Trophoblast cell (in vitro differentiated cells and primary cell): ENCODE data around the gene TAGAP.

Experiments
- DNase-seq, 2 donors: peaks; one replicate each; pipeline ENCODE4 v3.0.0-alpha.2; 2016
- H2AFZ ChIP-seq: 2 replicates; pipeline ENCODE4 v1.6.1; 2013; ENCODE audit warnings: low read length, moderate library complexity, mild to moderate bottlenecking; ENCODE audit not compliant: insufficient read depth, poor library complexity
- H2AK5ac ChIP-seq: 2 replicates; pipeline ENCODE4 v1.6.1; 2013; ENCODE audit warnings: mild to moderate bottlenecking, low read length
- H2BK120ac ChIP-seq: 2 replicates; pipeline ENCODE4 v1.6.1; 2013; ENCODE audit warnings: low read length, mild to moderate bottlenecking, moderate library complexity; ENCODE audit not compliant: insufficient read depth, poor library complexity
- H2BK12ac ChIP-seq: 2 replicates; pipeline ENCODE4 v1.6.1; 2013; ENCODE audit warnings: mild to moderate bottlenecking, low read length, moderate library complexity
- H2BK5ac ChIP-seq: 2 replicates; pipeline ENCODE4 v1.6.1; 2013; ENCODE audit warnings: low read length, low read depth, moderate library complexity, mild to moderate bottlenecking; ENCODE audit not compliant: poor library complexity
- H3K14ac ChIP-seq: 2 replicates; pipeline ENCODE4 v1.6.1; 2013; ENCODE audit warnings: mild to moderate bottlenecking, low read length
- H3K18ac ChIP-seq: 2 replicates; pipeline ENCODE4 v1.6.1; 2013; ENCODE audit warnings: mild to moderate bottlenecking, low read length
- H3K23ac ChIP-seq: 2 replicates; pipeline ENCODE4 v1.6.1; 2013; ENCODE audit warnings: low read length
- H3K27ac ChIP-seq: 2 replicates; pipeline ENCODE4 v1.5.1; 2013; ENCODE audit warnings: low read depth, mild to moderate bottlenecking, inconsistent platforms, low read length, moderate library complexity
- H3K27me3 ChIP-seq: 2 replicates; pipeline ENCODE4 v1.6.1; 2013; ENCODE audit warnings: inconsistent platforms, mild to moderate bottlenecking, low read length, moderate library complexity; ENCODE audit not compliant: insufficient read depth
- H3K36me3 ChIP-seq, 2 experiments: 1 replicate in 1 of 2; 2 replicates in 1 of 2; pipeline ENCODE4 v1.6.1; 2013; ENCODE audit warnings: low read length in 2 of 2, mild to moderate bottlenecking in 2 of 2, moderate library complexity in 1 of 2; ENCODE audit not compliant: insufficient read depth in 2 of 2, control insufficient read depth in 1 of 2
- H3K4ac ChIP-seq: 2 replicates; pipeline ENCODE4 v1.6.1; 2013; ENCODE audit warnings: low read depth, mild to moderate bottlenecking, low read length, moderate library complexity
- H3K4me1 ChIP-seq, 2 experiments: 1 replicate in 1 of 2; 2 replicates in 1 of 2; pipeline ENCODE4 v1.6.1; 2013; ENCODE audit warnings: low read length in 2 of 2, mild to moderate bottlenecking in 2 of 2, moderate library complexity in 1 of 2; ENCODE audit not compliant: insufficient read depth in 2 of 2, control insufficient read depth in 1 of 2
- H3K4me2 ChIP-seq: 2 replicates; pipeline ENCODE4 v1.6.1; 2013; ENCODE audit warnings: inconsistent platforms, mild to moderate bottlenecking, low read length, moderate library complexity
- H3K4me3 ChIP-seq: 2 replicates; pipeline ENCODE4 v1.5.1; 2013; ENCODE audit warnings: mild to moderate bottlenecking, low read depth, low read length, inconsistent platforms
- H3K79me1 ChIP-seq: one replicate; pipeline ENCODE4 v1.6.1; 2013; ENCODE audit warnings: low read length
- H3K79me2 ChIP-seq: 2 replicates; pipeline ENCODE4 v1.6.1; 2013; ENCODE audit warnings: low read length, mild to moderate bottlenecking; ENCODE audit not compliant: control insufficient read depth, insufficient read depth, poor library complexity
- H3K9ac ChIP-seq: 2 replicates; pipeline ENCODE4 v1.6.1; 2013; ENCODE audit warnings: mild to moderate bottlenecking, low read length
- H3K9me3 ChIP-seq: 2 replicates; pipeline ENCODE4 v1.6.1; 2013; ENCODE audit warnings: low read depth, mild to moderate bottlenecking, control low read depth, inconsistent platforms, low read length; ENCODE audit not compliant: insufficient read depth
- H4K12ac ChIP-seq: 2 replicates; pipeline ENCODE4 v1.6.1; 2013; ENCODE audit warnings: low read depth, mild to moderate bottlenecking, low read length, moderate library complexity
- H4K8ac ChIP-seq: 2 replicates; pipeline ENCODE4 v1.6.1; 2013; ENCODE audit warnings: low read depth, mild to moderate bottlenecking, low read length, moderate library complexity
- H4K91ac ChIP-seq: one replicate; pipeline ENCODE4 v1.6.1; 2013; ENCODE audit warnings: low read depth, mild to moderate bottlenecking, low read length, moderate library complexity
- WGBS: extraction: QIAGEN DNeasy Blood & Tissue Kit; methylation state at CpG from one replicate; pipeline ENCODE4 v1.1.7; 2013; ENCODE audit warnings: missing lambda C conversion rate; ENCODE audit not compliant: insufficient read length, insufficient coverage; ENCODE audit errors: extremely low coverage; 5-methylcytosine and 5-hydroxymethylcytosine counted together

Gene TAGAP

DNA sequence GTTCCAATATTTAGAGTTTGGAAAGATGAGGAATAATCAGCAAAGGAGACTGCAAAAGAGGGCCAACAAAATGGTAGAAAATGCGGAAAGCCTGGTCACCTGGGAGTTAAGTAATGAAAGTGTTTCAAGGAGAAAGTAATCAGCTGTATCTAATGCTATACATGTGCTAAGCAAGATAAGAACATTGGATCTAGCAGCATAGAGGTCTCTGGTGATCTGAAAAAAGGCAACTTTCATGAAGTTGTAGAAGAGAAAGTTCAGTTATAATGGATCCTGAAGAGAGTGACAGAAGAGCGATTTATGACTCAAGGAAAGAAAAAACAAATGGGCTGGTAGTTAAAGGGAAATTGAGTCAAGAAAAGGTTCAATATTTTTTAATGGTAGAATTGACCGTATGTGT is 40.2 kb downstream of the TAGAP start:
- H3K79me1 ChIP-seq = peaks cover 5% of the 10 kb centered on the region
- no peak overlapping the region for H3K4me2 ChIP-seq
- no peak overlapping the region for H4K91ac ChIP-seq
- no peak overlapping the region for H4K8ac ChIP-seq
- H2AK5ac ChIP-seq = no peak overlapping the region
- H3K9ac ChIP-seq = no peak overlapping the region
- no peaks in the 10 kb centered on the region for H3K27me3 ChIP-seq
- H4K12ac ChIP-seq = no peak overlapping the region
- H3K27ac ChIP-seq = no peak overlapping the region
- H3K23ac ChIP-seq = no peak overlapping the region
- H3K79me2 ChIP-seq = peaks cover 2% of the 10 kb centered on the region
- DNase-seq = no peak
- H3K14ac ChIP-seq = no peak overlapping the region
- H3K36me3 ChIP-seq = no peaks in the 10 kb centered on the region
- H2BK5ac ChIP-seq = no peak overlapping the region
- H3K4ac ChIP-seq = no peak overlapping the region
- H2AFZ ChIP-seq = no peak overlapping the region
- peaks cover 2 to 3% of the 10 kb centered on the region in 2 experiments for H3K4me1 ChIP-seq
- 100% methylated on average over 1 of the region's 3 CpGs for WGBS
- H2BK12ac ChIP-seq = no peak overlapping the region
- H3K4me3 ChIP-seq = no peak overlapping the region
- no peaks in the 10 kb centered on the region for H3K9me3 ChIP-seq
- H3K18ac ChIP-seq = no peak overlapping the region
- H2BK120ac ChIP-seq = no peak overlapping the region

DNA sequence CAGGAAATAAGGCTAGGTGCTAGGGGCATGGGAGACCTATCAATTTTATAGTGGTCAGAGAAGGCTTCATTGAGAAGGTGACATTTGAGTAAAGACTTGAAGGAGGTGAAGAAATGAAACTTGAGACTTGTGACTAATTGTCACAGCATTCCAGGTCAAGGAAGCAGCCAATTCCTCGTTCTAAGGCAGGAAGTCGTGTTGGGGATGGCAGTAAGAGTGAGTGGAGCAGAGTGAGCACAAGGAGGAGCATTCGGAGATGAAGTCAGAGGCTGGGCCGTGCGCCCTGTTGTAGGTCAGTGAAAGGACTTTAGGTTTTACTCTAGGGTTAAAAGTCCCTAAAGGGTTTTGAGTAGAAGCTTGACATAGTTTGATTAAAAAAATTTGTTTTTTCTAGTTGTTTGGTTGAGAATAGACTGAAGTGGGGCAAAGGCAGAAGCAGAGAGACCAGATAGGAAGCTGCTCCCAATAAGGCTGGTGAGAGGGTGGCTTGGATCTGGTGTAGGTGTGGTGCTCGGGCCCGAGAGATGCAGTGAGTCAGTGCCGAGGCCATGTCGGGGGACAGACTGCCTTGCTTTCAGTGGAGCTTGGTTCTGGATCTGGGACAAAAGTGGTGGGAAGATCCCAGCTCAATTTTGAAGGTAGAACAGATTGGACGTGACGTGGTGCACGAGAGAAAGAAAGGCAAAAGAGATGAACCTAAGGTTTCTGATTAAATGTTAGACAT is 42.2 kb downstream of the TAGAP start:
- no CpG with 5 or more reads among the region's 12 CpGs for WGBS
- no peak overlapping the region for H2AFZ ChIP-seq

DNA sequence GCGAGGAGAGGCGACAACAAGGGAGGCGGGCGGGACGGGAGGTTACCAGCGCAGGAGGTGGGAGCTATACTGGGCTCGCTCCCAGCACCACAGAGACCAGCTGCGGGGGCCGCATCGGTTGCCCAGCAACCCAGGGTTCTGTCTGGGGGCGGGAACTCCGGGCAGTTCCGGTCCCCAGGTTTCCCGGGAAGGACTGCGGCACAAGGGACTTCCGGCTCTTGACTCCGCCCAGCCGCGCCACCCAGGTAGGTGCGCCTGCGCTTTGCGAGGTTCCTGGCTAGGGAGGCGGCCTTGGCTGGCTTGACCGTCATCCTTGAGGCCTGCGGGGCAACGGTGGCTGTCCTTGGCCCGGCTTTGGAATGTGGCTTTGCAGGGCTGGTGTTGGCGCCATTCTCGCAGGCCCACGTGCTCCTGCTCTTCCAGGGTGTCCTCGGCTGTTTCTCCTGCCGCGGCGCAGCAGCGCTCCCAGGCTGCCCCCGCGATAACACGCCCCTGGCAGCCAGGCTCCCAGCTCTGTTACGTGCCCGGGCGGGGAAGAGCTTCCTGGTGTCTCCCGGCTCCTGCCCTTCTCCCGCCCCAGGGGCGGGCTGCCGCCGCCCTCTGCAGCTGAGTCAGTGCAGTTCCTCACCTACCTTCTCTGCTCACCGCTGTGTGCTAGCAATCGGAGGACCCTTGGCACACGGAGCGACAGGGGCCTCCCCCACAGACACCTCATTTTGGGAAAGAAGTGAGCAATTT is 45.0 kb downstream of the TAGAP start, which contains the start of gene RSPH3:
TSS of gene RSPH3 (minus strand) at position 537 of the 738 bp plus-strand sequence. CDS start 652 bp downstream, outside the sequence.
- H2BK12ac ChIP-seq = peak within 1 kb of the TSS; percentile 14
- H2BK5ac ChIP-seq = peak within 1 kb of the TSS; percentile 86
- H4K8ac ChIP-seq = peak within 1 kb of the TSS; percentile 99
- H3K27me3 ChIP-seq = no peaks in the 10 kb centered on the region
- H3K23ac ChIP-seq = no peak within 1 kb of the TSS
- H2BK120ac ChIP-seq = peak within 1 kb of the TSS; percentile 89
- H2AFZ ChIP-seq = peak within 1 kb of the TSS; percentile 94
- H3K9ac ChIP-seq = peak within 1 kb of the TSS; percentile 80
- no peaks in the 10 kb centered on the region for H3K9me3 ChIP-seq
- WGBS = no CpG with 5 or more reads among the region's 50 CpGs
- no peak within 1 kb of the TSS for H2AK5ac ChIP-seq
- peaks cover 6 to 7% of the 10 kb centered on the region in 2 experiments for H3K4me1 ChIP-seq
- peak within 1 kb of the TSS; percentile 69 for H3K4me2 ChIP-seq
- H3K18ac ChIP-seq = peak within 1 kb of the TSS; percentile 96
- H3K79me2 ChIP-seq = peaks cover 5% of the 10 kb centered on the region
- peak within 1 kb of the TSS; percentile 95 for H4K12ac ChIP-seq
- H3K27ac ChIP-seq = peak within 1 kb of the TSS; percentile 98
- H3K36me3 ChIP-seq = peaks cover 0 to 2% of the 10 kb centered on the region in 2 experiments
- peak within 1 kb of the TSS; percentile 94 for H3K4me3 ChIP-seq
- H3K79me1 ChIP-seq = peaks cover 8% of the 10 kb centered on the region
- peak within 1 kb of the TSS; percentile 95 for H3K14ac ChIP-seq
- peak within 1 kb of the TSS; percentile 73 for H3K4ac ChIP-seq
- H4K91ac ChIP-seq = peak within 1 kb of the TSS; percentile 94
- peak; percentile 99 for DNase-seq

More for the DNA sequence above, 42.2 kb downstream of the TAGAP start:
- H3K27me3 ChIP-seq = no peaks in the 10 kb centered on the region
- H3K36me3 ChIP-seq = no peaks in the 10 kb centered on the region
- H3K4ac ChIP-seq = no peak overlapping the region
- H3K9me3 ChIP-seq = no peaks in the 10 kb centered on the region
- peaks cover 8% of the 10 kb centered on the region for H3K79me1 ChIP-seq
- no peak overlapping the region for H3K18ac ChIP-seq
- no peak overlapping the region for H2BK120ac ChIP-seq
- H2BK5ac ChIP-seq = no peak overlapping the region
- peak overlapping the region; percentile 28 for H4K12ac ChIP-seq
- no peak overlapping the region for H3K14ac ChIP-seq
- H3K9ac ChIP-seq = no peak overlapping the region
- H3K4me2 ChIP-seq = no peak overlapping the region
- H3K4me1 ChIP-seq = peaks cover 5 to 6% of the 10 kb centered on the region in 2 experiments
- H4K8ac ChIP-seq = peak overlapping the region; percentile 66
- H3K27ac ChIP-seq = no peak overlapping the region
- peak overlapping the region; percentile 79 for H2BK12ac ChIP-seq
- H4K91ac ChIP-seq = no peak overlapping the region
- no peak overlapping the region for H3K23ac ChIP-seq
- H2AK5ac ChIP-seq = peak overlapping the region; percentile 91
- H3K79me2 ChIP-seq = peaks cover 5% of the 10 kb centered on the region
- H3K4me3 ChIP-seq = no peak overlapping the region
- DNase-seq = peak; percentile 24 to 65

DNA sequence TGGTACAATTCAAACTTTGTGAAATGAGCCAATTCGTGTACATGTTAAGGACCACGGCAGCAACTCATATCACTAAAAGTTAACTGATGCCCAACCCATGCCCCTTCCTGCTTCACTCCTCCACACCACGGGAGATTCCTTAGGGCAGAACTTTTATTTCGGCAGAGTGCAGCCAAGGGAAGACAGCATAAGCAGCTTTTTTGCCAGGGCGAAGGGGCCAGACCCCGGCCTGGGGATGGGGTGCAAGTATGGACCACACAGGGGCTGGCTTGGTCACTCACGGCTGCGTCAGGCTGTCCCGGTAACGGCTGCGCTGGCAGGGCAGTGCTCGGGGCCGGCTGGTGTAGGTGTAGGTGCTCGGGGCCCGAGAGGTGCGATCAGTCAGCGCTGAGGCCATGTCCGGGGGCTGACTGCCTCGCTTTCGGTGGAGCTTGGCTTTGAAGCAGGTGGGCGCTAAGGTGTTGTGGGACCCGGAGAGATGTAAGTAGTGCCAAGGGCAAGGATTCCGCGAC is 45.6 kb downstream of the TAGAP start:
- H3K14ac ChIP-seq = peak overlapping the region; percentile 43
- peak overlapping the region; percentile 65 for H3K4me2 ChIP-seq
- peak overlapping the region; percentile 38 for H3K4ac ChIP-seq
- peak overlapping the region; percentile 8 for H3K9ac ChIP-seq
- no peaks in the 10 kb centered on the region for H3K27me3 ChIP-seq
- DNase-seq = no peak
- no CpG with 5 or more reads among the region's 24 CpGs for WGBS
- no peak overlapping the region for H3K23ac ChIP-seq
- H3K4me3 ChIP-seq = peak overlapping the region; percentile 94
- peaks cover 5% of the 10 kb centered on the region for H3K79me2 ChIP-seq
- H2BK5ac ChIP-seq = peak overlapping the region; percentile 7
- H2AK5ac ChIP-seq = no peak overlapping the region
- peaks cover 0 to 2% of the 10 kb centered on the region in 2 experiments for H3K36me3 ChIP-seq
- peak overlapping the region; percentile 55 for H4K8ac ChIP-seq
- H3K18ac ChIP-seq = peak overlapping the region; percentile 40
- H3K79me1 ChIP-seq = peaks cover 8% of the 10 kb centered on the region
- peaks cover 6 to 7% of the 10 kb centered on the region in 2 experiments for H3K4me1 ChIP-seq
- no peak overlapping the region for H3K27ac ChIP-seq
- H4K91ac ChIP-seq = no peak overlapping the region
- H4K12ac ChIP-seq = peak overlapping the region; percentile 44
- no peaks in the 10 kb centered on the region for H3K9me3 ChIP-seq
- no peak overlapping the region for H2BK120ac ChIP-seq
- no peak overlapping the region for H2BK12ac ChIP-seq
- H2AFZ ChIP-seq = peak overlapping the region; percentile 47
